Astrocyte (in vitro differentiated cells and primary cell): ENCODE results near the gene TUG1. TPM values are rescaled to one million over a fixed set of nuclear protein-coding genes. Genes with fewer than 3 reads are reported as not detected.

Experiments
- DNase-seq: peaks from one replicate; pipeline ENCODE4 v3.0.0-alpha.2; 2010; ENCODE audit warnings: low read depth
- FAIRE-seq: peaks from 2 replicates; lab custom pipeline; 2011; peaks lifted over from hg19 to GRCh38; lab: Jason Lieb, UNC
- H2AFZ ChIP-seq: 2 replicates; pipeline ENCODE4 v1.6.0; 2012; ENCODE audit warnings: low read depth, low read length, inconsistent platforms
- H3K27ac ChIP-seq: 2 replicates; pipeline ENCODE4 v1.5.1; 2011; ENCODE audit warnings: low read depth, low read length, inconsistent platforms
- H3K27me3 ChIP-seq: 2 replicates; pipeline ENCODE4 v1.6.0; 2011; ENCODE audit warnings: low read length, inconsistent platforms; ENCODE audit not compliant: insufficient read depth
- H3K36me3 ChIP-seq: 2 replicates; pipeline ENCODE4 v1.5.1; 2011; ENCODE audit warnings: low read length, inconsistent platforms; ENCODE audit not compliant: insufficient read depth
- H3K4me1 ChIP-seq: 2 replicates; pipeline ENCODE4 v1.5.1; 2011; ENCODE audit warnings: low read length, inconsistent platforms; ENCODE audit not compliant: insufficient read depth
- H3K4me2 ChIP-seq: 2 replicates; pipeline ENCODE4 v1.6.0; 2012; ENCODE audit warnings: low read length, inconsistent platforms
- H3K4me3 ChIP-seq: 2 replicates; pipeline ENCODE4 v1.5.1; 2011; ENCODE audit warnings: low read depth, mild to moderate bottlenecking, low read length, inconsistent platforms; ENCODE audit not compliant: insufficient read depth
- H3K79me2 ChIP-seq: 2 replicates; pipeline ENCODE4 v1.6.0; 2012; ENCODE audit warnings: mild to moderate bottlenecking, low read length, inconsistent platforms; ENCODE audit not compliant: insufficient read depth
- H3K9ac ChIP-seq: 2 replicates; pipeline ENCODE4 v1.6.0; 2012; ENCODE audit warnings: mild to moderate bottlenecking, low read length, inconsistent platforms
- H3K9me3 ChIP-seq: 2 replicates; pipeline ENCODE4 v1.5.1; 2012; ENCODE audit warnings: low read depth, mild to moderate bottlenecking, low read length, inconsistent platforms; ENCODE audit not compliant: insufficient read depth
- H4K20me1 ChIP-seq: 2 replicates; pipeline ENCODE4 v1.6.0; 2012; ENCODE audit warnings: low read length, inconsistent platforms; ENCODE audit not compliant: insufficient read depth
- H3K27ac Mint-ChIP-seq: one replicate; pipeline ENCODE4 v1.8.0; 2021; ENCODE audit warnings: mild to moderate bottlenecking, mixed read lengths; ENCODE audit not compliant: unreplicated experiment
- H3K27me3 Mint-ChIP-seq: one replicate; pipeline ENCODE4 v1.8.0; 2021; ENCODE audit warnings: low read depth, mixed read lengths; ENCODE audit not compliant: unreplicated experiment
- H3K36me3 Mint-ChIP-seq: one replicate; pipeline ENCODE4 v1.8.0; 2021; ENCODE audit warnings: low read depth, mixed read lengths; ENCODE audit not compliant: unreplicated experiment
- H3K4me1 Mint-ChIP-seq: one replicate; pipeline ENCODE4 v1.8.0; 2021; ENCODE audit warnings: low read depth, mixed read lengths; ENCODE audit not compliant: unreplicated experiment
- H3K4me3 Mint-ChIP-seq: one replicate; pipeline ENCODE4 v1.8.0; 2021; ENCODE audit warnings: mild to moderate bottlenecking, moderate library complexity, mixed read lengths; ENCODE audit not compliant: unreplicated experiment
- H3K9me3 Mint-ChIP-seq: one replicate; pipeline ENCODE4 v1.8.0; 2021; ENCODE audit warnings: mild to moderate bottlenecking, mixed read lengths; ENCODE audit not compliant: unreplicated experiment
- EZH2 ChIP-seq: IDR thresholded peaks from 2 replicates; pipeline ENCODE4 v1.6.1; 2012; ENCODE audit warnings: mild to moderate bottlenecking, low read length, inconsistent platforms; ENCODE audit not compliant: insufficient read depth
- total RNA-seq: library from RNA; stranded (reverse); gene quantifications from 2 replicates; pipeline ENCODE4 v1.2.1, GENCODE V29; 2021
- TF ChIP-seq, protein P1 (sequence below): IDR thresholded peaks from 2 replicates; pipeline ENCODE4 v1.5.1; 2011; ENCODE audit warnings: low read depth, mild to moderate bottlenecking, inconsistent platforms, low read length, moderate library complexity; ENCODE audit not compliant: insufficient read depth

The TUG1 gene
- total RNA-seq, 1 donor from 2014 or later, result 107 TPM

DNA sequence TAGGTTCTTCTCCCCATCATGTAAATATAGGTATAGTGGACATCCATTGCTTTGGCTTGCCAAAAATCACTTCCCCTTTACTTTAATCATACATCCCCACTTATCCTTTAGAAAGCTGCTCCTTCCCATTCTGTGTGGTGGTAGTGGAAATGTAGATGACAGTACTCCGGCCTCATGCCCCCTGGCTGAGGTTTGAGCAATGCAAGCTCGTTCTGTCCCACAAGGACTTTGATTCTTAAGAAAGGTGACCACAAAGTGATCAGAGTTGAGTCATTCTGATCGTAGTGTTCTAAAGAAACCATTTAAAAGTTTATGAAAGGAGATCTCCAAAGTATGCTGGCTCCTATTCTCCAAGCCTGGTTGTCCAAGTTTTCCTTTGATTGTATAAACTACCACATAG is 10.9 kb downstream of the TUG1 start:
- peaks cover 16% of the 10 kb centered on the region for H3K36me3 ChIP-seq
- no peaks in the 10 kb centered on the region for H3K4me1 ChIP-seq
- no peaks in the 10 kb centered on the region for H3K27me3 ChIP-seq
- no peak overlapping the region for H2AFZ ChIP-seq
- no peak overlapping the region for H3K27ac Mint-ChIP-seq
- no peak overlapping the region for H3K4me3 Mint-ChIP-seq
- H3K4me2 ChIP-seq, result no peak overlapping the region
- H3K9me3 ChIP-seq, result no peaks in the 10 kb centered on the region
- H3K79me2 ChIP-seq, result peaks cover 18% of the 10 kb centered on the region
- FAIRE-seq (no peak), DNase-seq (no peak)
- H3K27ac ChIP-seq, result no peak overlapping the region
- TF ChIP-seq, protein P1, sequence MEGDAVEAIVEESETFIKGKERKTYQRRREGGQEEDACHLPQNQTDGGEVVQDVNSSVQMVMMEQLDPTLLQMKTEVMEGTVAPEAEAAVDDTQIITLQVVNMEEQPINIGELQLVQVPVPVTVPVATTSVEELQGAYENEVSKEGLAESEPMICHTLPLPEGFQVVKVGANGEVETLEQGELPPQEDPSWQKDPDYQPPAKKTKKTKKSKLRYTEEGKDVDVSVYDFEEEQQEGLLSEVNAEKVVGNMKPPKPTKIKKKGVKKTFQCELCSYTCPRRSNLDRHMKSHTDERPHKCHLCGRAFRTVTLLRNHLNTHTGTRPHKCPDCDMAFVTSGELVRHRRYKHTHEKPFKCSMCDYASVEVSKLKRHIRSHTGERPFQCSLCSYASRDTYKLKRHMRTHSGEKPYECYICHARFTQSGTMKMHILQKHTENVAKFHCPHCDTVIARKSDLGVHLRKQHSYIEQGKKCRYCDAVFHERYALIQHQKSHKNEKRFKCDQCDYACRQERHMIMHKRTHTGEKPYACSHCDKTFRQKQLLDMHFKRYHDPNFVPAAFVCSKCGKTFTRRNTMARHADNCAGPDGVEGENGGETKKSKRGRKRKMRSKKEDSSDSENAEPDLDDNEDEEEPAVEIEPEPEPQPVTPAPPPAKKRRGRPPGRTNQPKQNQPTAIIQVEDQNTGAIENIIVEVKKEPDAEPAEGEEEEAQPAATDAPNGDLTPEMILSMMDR, result no peak
- no peak for TF ChIP-seq EZH2
- H3K4me3 ChIP-seq, result no peak overlapping the region
- H4K20me1 ChIP-seq, result peaks cover 49% of the 10 kb centered on the region
- H3K4me1 Mint-ChIP-seq, result peaks cover 7% of the 10 kb centered on the region
- H3K9me3 Mint-ChIP-seq, result peaks cover 19% of the 10 kb centered on the region
- no peaks in the 10 kb centered on the region for H3K27me3 Mint-ChIP-seq
- no peak overlapping the region for H3K9ac ChIP-seq
- H3K36me3 Mint-ChIP-seq, result peaks cover 34% of the 10 kb centered on the region

DNA sequence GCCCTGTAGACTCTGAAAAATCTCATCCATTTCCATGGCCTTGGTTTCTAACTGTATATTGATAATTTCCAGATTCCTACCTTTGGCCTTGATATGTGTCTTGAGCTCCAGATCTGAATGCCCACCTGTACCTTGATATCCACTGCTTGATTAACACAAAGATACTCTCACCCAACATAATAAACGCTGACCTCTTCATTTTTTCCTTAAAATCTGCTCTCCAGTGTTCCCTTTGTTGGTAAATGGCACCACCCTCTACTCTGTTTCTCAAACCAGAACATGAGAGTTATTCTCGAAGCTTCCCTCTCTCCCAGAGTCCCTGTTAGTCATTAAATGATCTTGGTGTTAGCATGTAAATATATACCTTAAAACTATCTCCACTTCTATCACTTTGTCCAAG is 13.4 kb downstream of the TUG1 start:
- Histone ChIP-seq H2AFZ (no peak overlapping the region), H3K4me2 (no peak overlapping the region), H4K20me1 (peaks cover 27% of the 10 kb centered on the region), H3K27ac (no peak overlapping the region), H3K9me3 (no peaks in the 10 kb centered on the region), H3K36me3 (peaks cover 6% of the 10 kb centered on the region), H3K27me3 (no peaks in the 10 kb centered on the region), H3K9ac (no peak overlapping the region), H3K4me3 (no peak overlapping the region), H3K79me2 (peaks cover 3% of the 10 kb centered on the region), H3K4me1 (no peaks in the 10 kb centered on the region)
- Mint-ChIP-seq H3K4me3 (no peak overlapping the region), H3K27ac (no peak overlapping the region), H3K9me3 (peaks cover 4% of the 10 kb centered on the region), H3K27me3 (no peaks in the 10 kb centered on the region), H3K4me1 (peaks cover 7% of the 10 kb centered on the region), H3K36me3 (peaks cover 10% of the 10 kb centered on the region)
- no peak for DNase-seq
- TF ChIP-seq, protein P1, result no peak
- no peak for TF ChIP-seq EZH2
- no peak for FAIRE-seq

DNA sequence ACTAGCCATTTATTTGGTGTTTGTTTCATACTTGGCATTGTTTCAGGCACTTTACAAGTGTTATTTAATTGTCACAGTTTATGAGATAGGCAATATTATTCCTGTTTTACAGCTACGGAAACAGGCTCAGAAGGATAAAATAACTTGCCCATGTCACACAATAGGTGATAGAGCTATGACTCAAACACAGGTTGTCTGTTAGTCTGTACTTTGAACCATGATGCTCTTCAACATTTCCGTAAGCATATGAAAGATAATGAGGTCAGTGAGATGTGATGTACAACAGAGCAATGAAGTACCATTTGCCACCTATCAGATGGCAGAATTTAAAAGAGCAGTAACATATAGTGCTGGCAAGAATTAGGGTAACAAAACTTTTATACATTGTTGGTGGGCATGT is 15.3 kb downstream of the TUG1 start:
- no peaks in the 10 kb centered on the region for H3K27me3 ChIP-seq
- Mint-ChIP-seq H3K9me3 (no peaks in the 10 kb centered on the region), H3K36me3 (peaks cover 2% of the 10 kb centered on the region)

More for the DNA sequence above, 15.3 kb downstream of the TUG1 start:
- FAIRE-seq (no peak), DNase-seq (no peak)
- Mint-ChIP-seq H3K4me1 (peaks cover 5% of the 10 kb centered on the region), H3K27me3 (no peaks in the 10 kb centered on the region), H3K27ac (no peak overlapping the region), H3K4me3 (no peak overlapping the region)
- no peaks in the 10 kb centered on the region for H3K79me2 ChIP-seq
- no peak overlapping the region for H2AFZ ChIP-seq
- H3K4me3 ChIP-seq, result no peak overlapping the region
- no peaks in the 10 kb centered on the region for H3K4me1 ChIP-seq
- peaks cover 16% of the 10 kb centered on the region for H4K20me1 ChIP-seq
- no peak for TF ChIP-seq EZH2
- TF ChIP-seq, protein P1, result no peak
- H3K4me2 ChIP-seq, result no peak overlapping the region
- H3K9me3 ChIP-seq, result no peaks in the 10 kb centered on the region
- H3K36me3 ChIP-seq, result no peaks in the 10 kb centered on the region
- no peak overlapping the region for H3K9ac ChIP-seq
- no peak overlapping the region for H3K27ac ChIP-seq
